GM12892 (cell line): Measurements from ENCODE around the gene TACR2.

Source experiments
- DNase-seq: peaks from one replicate; pipeline ENCODE4 v3.0.0; 2011; ENCODE audit not compliant: insufficient read length
- FAIRE-seq: peaks from 2 replicates; lab custom pipeline; 2011; peaks lifted over from hg19 to GRCh38; lab: Jason Lieb, UNC
- POLR2A ChIP-seq: IDR thresholded peaks from 2 replicates; pipeline ENCODE4 v1.6.1; 2011; ENCODE audit warnings: low read depth, low read length, control low read depth
- POLR2AphosphoS5 ChIP-seq: IDR thresholded peaks from 2 replicates; pipeline ENCODE4 v1.6.1; 2011; ENCODE audit warnings: low read depth, low read length, control low read depth
- TAF1 ChIP-seq: IDR thresholded peaks from 2 replicates; pipeline ENCODE4 v1.6.1; 2011; ENCODE audit warnings: low read depth, mild to moderate bottlenecking, control low read depth, low read length, borderline replicate concordance

Gene TACR2

GRCh38 chr10:69413221-69413865 is 3.4 kb downstream of the TACR2 start:
- DNase-seq (no peak), FAIRE-seq (peak; percentile 33)
- no peak for TF ChIP-seq POLR2A
- no peak for TF ChIP-seq TAF1
- no peak for TF ChIP-seq POLR2AphosphoS5

- DNase-seq (no peak), FAIRE-seq (no peak)
- TF ChIP-seq TAF1 = no peak
Observed at GRCh38 chr10:69412232-69412790, 4.4 kb downstream of the TACR2 start.

- no peak for DNase-seq
- TF ChIP-seq POLR2A = no peak
- TF ChIP-seq TAF1 = no peak
- TF ChIP-seq POLR2AphosphoS5 = no peak
- no peak for FAIRE-seq
Observed at GRCh38 chr10:69411476-69411875, 5.2 kb downstream of the TACR2 start.

- FAIRE-seq (no peak), DNase-seq (no peak)
- TF ChIP-seq POLR2AphosphoS5 (no peak), POLR2A (no peak), TAF1 (no peak)
Observed at GRCh38 chr10:69410487-69410886, 6.2 kb downstream of the TACR2 start.

GRCh38 chr10:69409968-69410367 is 6.8 kb downstream of the TACR2 start:
- DNase-seq = no peak
- FAIRE-seq = peak; percentile 81
- TF ChIP-seq POLR2AphosphoS5 = no peak
- no peak for TF ChIP-seq POLR2A
- no peak for TF ChIP-seq TAF1

- no peak for DNase-seq
- no peak for TF ChIP-seq POLR2AphosphoS5
- FAIRE-seq = no peak
Observed at GRCh38 chr10:69409176-69409495, 7.6 kb downstream of the TACR2 start.

GRCh38 chr10:69408318-69409175 is 8.2 kb downstream of the TACR2 start:
- DNase-seq = peak; percentile 92
- peak; percentile 89 for FAIRE-seq
- TF ChIP-seq POLR2AphosphoS5 (no peak), POLR2A (no peak), TAF1 (0 out of 2 replicates have a peak, but pooled peaks have one; percentile 11)

GRCh38 chr10:69407621-69408301 is 9.0 kb downstream of the TACR2 start:
- TF ChIP-seq TAF1 (no peak), POLR2AphosphoS5 (no peak), POLR2A (no peak)
- peak; percentile 54 for FAIRE-seq
- DNase-seq = no peak

- no peak for FAIRE-seq
- TF ChIP-seq POLR2AphosphoS5 (no peak), TAF1 (no peak), POLR2A (no peak)
Observed at GRCh38 chr10:69406816-69407580, 9.7 kb downstream of the TACR2 start.

GRCh38 chr10:69406302-69406811 is 10.4 kb downstream of the TACR2 start:
- DNase-seq = no peak
- TF ChIP-seq POLR2AphosphoS5 = no peak
- no peak for TF ChIP-seq POLR2A
- no peak for TF ChIP-seq TAF1
- no peak for FAIRE-seq

More at GRCh38 chr10:69406816-69407580, 9.7 kb downstream of the TACR2 start:
- no peak for DNase-seq

GRCh38 chr10:69405221-69405620 is 11.5 kb downstream of the TACR2 start:
- TF ChIP-seq POLR2AphosphoS5 (no peak), TAF1 (no peak), POLR2A (no peak)
- DNase-seq (no peak), FAIRE-seq (no peak)

GRCh38 chr10:69404786-69405185 is 11.9 kb downstream of the TACR2 start:
- FAIRE-seq (no peak), DNase-seq (no peak)

More at GRCh38 chr10:69404786-69405185, 11.9 kb downstream of the TACR2 start:
- TF ChIP-seq TAF1 (no peak), POLR2A (no peak), POLR2AphosphoS5 (no peak)
